ENCODE results near the gene SUPT5H.

The SUPT5H gene

GRCh38 chr19:39445196-39446111, at the start of gene SUPT5H:
Gene SUPT5H (plus strand): TSS chr19:39445582. CDS start chr19:39445891, 309 bp downstream.
- DNase-seq (ENCODE audit: low read depth) = peak; percentile 99

GRCh38 chr19:39397360-39398296, 47.8 kb upstream of the SUPT5H start:
- DNase-seq (ENCODE audit: low read depth) = peak; percentile 75

GRCh38 chr19:39398297-39398864, 47.0 kb upstream of the SUPT5H start:
- DNase-seq (ENCODE audit: low read depth) = peak; percentile 88

- DNase-seq (ENCODE audit: low read depth) = no peak
Measured at GRCh38 chr19:39399668-39400050, 45.7 kb upstream of the SUPT5H start.

- no peak for DNase-seq (ENCODE audit: low read depth)
Measured at GRCh38 chr19:39400061-39400460, 45.3 kb upstream of the SUPT5H start.

GRCh38 chr19:39401070-39401548, 44.3 kb upstream of the SUPT5H start:
- DNase-seq (ENCODE audit: low read depth) = no peak

- DNase-seq (ENCODE audit: low read depth) = no peak
Measured at GRCh38 chr19:39401549-39402345, 43.6 kb upstream of the SUPT5H start.

- DNase-seq (ENCODE audit: low read depth) = peak; percentile 83
Measured at GRCh38 chr19:39402346-39403300, 42.8 kb upstream of the SUPT5H start.

- DNase-seq (ENCODE audit: low read depth) = peak; percentile 100
Measured at GRCh38 chr19:39403331-39404312, 41.8 kb upstream of the SUPT5H start.

- no peak for DNase-seq (ENCODE audit: low read depth)
Measured at GRCh38 chr19:39405261-39405957, 40.0 kb upstream of the SUPT5H start.

- no peak for DNase-seq (ENCODE audit: low read depth)
Measured at GRCh38 chr19:39405958-39406655, 39.3 kb upstream of the SUPT5H start.

- DNase-seq (ENCODE audit: low read depth) = no peak
Measured at GRCh38 chr19:39406656-39407409, 38.5 kb upstream of the SUPT5H start, which contains the start of gene ZFP36. Gene ZFP36 (plus strand): TSS chr19:39406847. CDS start chr19:39406905, 58 bp downstream.

GRCh38 chr19:39407410-39407659, 38.0 kb upstream of the SUPT5H start:
- DNase-seq (ENCODE audit: low read depth) = no peak

- DNase-seq (ENCODE audit: low read depth) = no peak
Measured at GRCh38 chr19:39407660-39408391, 37.6 kb upstream of the SUPT5H start.

GRCh38 chr19:39408392-39409207, 36.8 kb upstream of the SUPT5H start:
- DNase-seq (ENCODE audit: low read depth) = no peak
